Common myeloid progenitor, CD34-positive (primary cell): Measurements from ENCODE around the gene PPARD.
A peak's percentile ranks its signal among the peaks of the same experiment; 100 is the strongest.

ENCODE experiments used
- CTCF ChIA-PET: fragments of 350-600 bp; sonication (Branson Sonifier 250); formaldehyde crosslinking; loops from one replicate; lab custom pipeline; 2021; ENCODE audit warnings: antibody characterized with exemption; lab: Charles Lee
- POLR2A ChIA-PET: fragments of 350-600 bp; sonication (Branson Sonifier 250); formaldehyde crosslinking; loops from one replicate; lab custom pipeline; 2021; ENCODE audit warnings: antibody characterized with exemption; lab: Charles Lee
- DNase-seq, 3 donors: peaks; one replicate each; pipeline versions ENCODE4 v3.0.0 to v3.0.0-alpha.2; 2013
- H3K27ac ChIP-seq, 2 experiments: 1 replicate in 1 of 2; 2 replicates in 1 of 2; pipeline ENCODE4 v1.7.0; 2013; ENCODE audit warnings: inconsistent platforms in 2 of 2, low read length in 2 of 2, mild to moderate bottlenecking in 2 of 2, low read depth in 1 of 2, moderate library complexity in 1 of 2; ENCODE audit not compliant: severe bottlenecking in 2 of 2, insufficient read depth in 1 of 2, poor library complexity in 1 of 2
- H3K27me3 ChIP-seq, 5 experiments: replicated peaks in 2 of 5; 1 replicate in 3 of 5; 2 replicates in 2 of 5; pipeline versions ENCODE4 v1.6.1 to v1.7.0; 2013; ENCODE audit warnings: low read length in 4 of 5, mild to moderate bottlenecking in 2 of 5, moderate library complexity in 2 of 5, inconsistent platforms in 1 of 5; ENCODE audit not compliant: insufficient read depth in 5 of 5, control insufficient read depth in 4 of 5
- H3K36me3 ChIP-seq, 4 experiments: 1 replicate in 2 of 4; 2 replicates in 2 of 4; pipeline versions ENCODE4 v1.6.1 to v1.7.0; 2013; ENCODE audit warnings: low read length in 3 of 4, control low read depth in 1 of 4, mild to moderate bottlenecking in 1 of 4; ENCODE audit not compliant: control insufficient read depth in 4 of 4, insufficient read depth in 4 of 4
- H3K4me1 ChIP-seq, 4 experiments: 1 replicate in 3 of 4; 2 replicates in 1 of 4; pipeline versions ENCODE4 v1.6.1 to v1.7.1; 2013; ENCODE audit warnings: low read length in 3 of 4, mild to moderate bottlenecking in 3 of 4, control low read depth in 1 of 4, inconsistent platforms in 1 of 4, moderate library complexity in 1 of 4; ENCODE audit not compliant: control insufficient read depth in 4 of 4, insufficient read depth in 4 of 4; ENCODE audit errors: control extremely low read depth in 1 of 4
- H3K4me3 ChIP-seq, 7 experiments: 1 replicate in 4 of 7; 2 replicates in 3 of 7; pipeline versions ENCODE4 v1.5.1 to v1.7.0; 2013; ENCODE audit warnings: mild to moderate bottlenecking in 7 of 7, low read length in 6 of 7, moderate library complexity in 6 of 7, inconsistent platforms in 2 of 7, low read depth in 2 of 7, control low read depth in 1 of 7; ENCODE audit not compliant: insufficient read depth in 4 of 7, control insufficient read depth in 1 of 7; ENCODE audit errors: extremely low read depth in 1 of 7
- H3K9me3 ChIP-seq, 5 experiments: 1 replicate in 4 of 5; 2 replicates in 1 of 5; pipeline versions ENCODE4 v1.6.1 to v1.7.1; 2013; ENCODE audit warnings: low read length in 4 of 5, mild to moderate bottlenecking in 2 of 5, inconsistent platforms in 1 of 5, low read depth in 1 of 5, moderate library complexity in 1 of 5; ENCODE audit not compliant: control insufficient read depth in 4 of 5, insufficient read depth in 2 of 5; ENCODE audit errors: control extremely low read depth in 1 of 5
- WGBS: methylation state at CpG from one replicate; pipeline ENCODE4 v1.1.5; 2013; ENCODE audit not compliant: insufficient coverage; 5-methylcytosine and 5-hydroxymethylcytosine counted together

The PPARD gene

GRCh38 chr6:35457907-35458306 lies 115.5 kb downstream of the PPARD start:
- WGBS = 100% methylated on average over 2 of the region's 4 CpGs
- Histone ChIP-seq H3K27me3 (no peaks in the 10 kb centered on the region), H3K27ac (no peak overlapping the region), H3K4me3 (no peak overlapping the region), H3K9me3 (no peaks in the 10 kb centered on the region), H3K36me3 (peaks cover 8 to 40% (median 27%) of the 10 kb centered on the region in 4 experiments), H3K4me1 (peaks cover 6 to 18% (median 10%) of the 10 kb centered on the region in 4 experiments)
- CTCF ChIA-PET = interaction anchor here (0.9 to 3.0 kb wide), 5 partner anchors 9 to 130 kb away, joined by 3 to 10 read pairs (median 3); no protein-coding TSS in a partner anchor
- POLR2A ChIA-PET = no interaction called here
- no peak for DNase-seq

DNA sequence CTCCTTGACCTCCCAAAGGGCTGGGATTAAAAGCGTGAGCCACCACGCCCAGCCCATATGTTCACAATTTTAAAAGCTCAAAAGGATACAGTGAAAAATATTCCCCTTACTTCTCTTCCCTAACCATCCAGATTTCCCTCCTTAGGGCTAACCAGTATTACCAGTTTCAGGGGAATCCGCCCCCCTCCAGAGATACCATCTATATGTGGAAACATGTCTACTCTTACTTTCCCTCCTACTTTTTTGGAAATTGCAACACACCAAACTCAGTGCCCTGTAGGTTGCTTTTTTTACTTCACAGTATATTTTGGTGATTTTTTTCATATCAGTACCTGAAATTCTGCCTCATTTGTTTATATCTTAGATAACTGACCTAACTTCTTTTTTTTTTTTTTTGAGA lies 118.9 kb downstream of the PPARD start:
- peaks cover 4 to 46% (median 27%) of the 10 kb centered on the region in 4 experiments for H3K36me3 ChIP-seq
- H3K4me1 ChIP-seq = no peaks in the 10 kb centered on the region
- POLR2A ChIA-PET = no interaction called here

GRCh38 chr6:35463292-35463691 lies 120.9 kb downstream of the PPARD start:
- Histone ChIP-seq H3K9me3 (no peaks in the 10 kb centered on the region), H3K36me3 (peaks cover 2 to 32% (median 19%) of the 10 kb centered on the region in 4 experiments), H3K27ac (no peak overlapping the region), H3K4me3 (no peak overlapping the region), H3K27me3 (no peaks in the 10 kb centered on the region), H3K4me1 (peaks cover 0 to 7% (median 5%) of the 10 kb centered on the region in 4 experiments)
- ChIA-PET CTCF (interaction anchor here (0.7 to 5.2 kb wide), 4 partner anchors 9 to 166 kb away, joined by 3 to 30 read pairs (median 3); partner anchors contain the start of gene DEF6), POLR2A (no interaction called here)
- DNase-seq = no peak
- WGBS = 90% methylated on average over 2 of the region's 4 CpGs

More for the DNA sequence above, 118.9 kb downstream of the PPARD start:
- no peaks in the 10 kb centered on the region for H3K27me3 ChIP-seq
- no peaks in the 10 kb centered on the region for H3K9me3 ChIP-seq
- H3K4me3 ChIP-seq = no peak overlapping the region
- 100% methylated on average over 3 of the region's 3 CpGs for WGBS
- CTCF ChIA-PET = interaction anchor here (0.6 kb wide), 1 partner anchor 9 kb away, joined by 3 read pairs; the partner anchor contains the start of gene FANCE
- no peak overlapping the region for H3K27ac ChIP-seq
- no peak for DNase-seq

- no peaks in the 10 kb centered on the region for H3K9me3 ChIP-seq
- 100% methylated on average over 1 of the region's 1 CpG for WGBS
- H3K4me3 ChIP-seq = no peak overlapping the region
- H3K4me1 ChIP-seq = peaks cover 2 to 28% (median 22%) of the 10 kb centered on the region in 4 experiments
- H3K27ac ChIP-seq = no peak overlapping the region
- peaks cover 2 to 33% (median 18%) of the 10 kb centered on the region in 4 experiments for H3K36me3 ChIP-seq
- ChIA-PET CTCF (interaction anchor here (0.9 to 5.2 kb wide), 12 partner anchors 11 to 272 kb away, joined by 3 to 30 read pairs (median 4); partner anchors contain the start of genes DEF6, FANCE and PPARD), POLR2A (interaction anchor here (0.6 kb wide), 1 partner anchor 95 kb away, joined by 3 read pairs; no protein-coding TSS in a partner anchor)
- H3K27me3 ChIP-seq = no peaks in the 10 kb centered on the region
- no peak for DNase-seq
Measured at GRCh38 chr6:35465646-35466045, 123.3 kb downstream of the PPARD start.

- under 1% methylated on average over 79 of the region's 86 CpGs for WGBS
- Histone ChIP-seq H3K4me1 (peaks cover 2 to 39% (median 30%) of the 10 kb centered on the region in 4 experiments), H3K27me3 (no peaks in the 10 kb centered on the region), H3K36me3 (peaks cover 2 to 53% (median 26%) of the 10 kb centered on the region in 4 experiments), H3K4me3 (peak within 1 kb of the TSS; percentile 73 to 97 (median 90)), H3K27ac (peak within 1 kb of the TSS; percentile 88 to 94), H3K9me3 (no peaks in the 10 kb centered on the region)
- ChIA-PET POLR2A (interaction anchor here (1.4 to 1.8 kb wide), 2 partner anchors 112 to 126 kb away, joined by 4 read pairs; partner anchors contain the start of gene PPARD), CTCF (interaction anchor here (0.8 to 3.0 kb wide), 19 partner anchors 9 to 175 kb away, joined by 3 to 16 read pairs (median 4); partner anchors contain the start of gene DEF6)
- DNase-seq = peak; percentile 97 to 99 (median 97)
Measured at GRCh38 chr6:35468181-35468979, 126.0 kb downstream of the PPARD start, which contains the start of gene RPL10A. Gene RPL10A (plus strand): TSS chr6:35468401. CDS start chr6:35468435, 34 bp downstream.

- DNase-seq = no peak
- CTCF ChIA-PET = interaction anchor here (1.0 to 3.0 kb wide), 6 partner anchors 8 to 172 kb away, joined by 3 to 15 read pairs (median 5); partner anchors contain the start of gene DEF6
- 3% methylated on average over 35 of the region's 37 CpGs for WGBS
Measured at GRCh38 chr6:35468980-35469750, 126.8 kb downstream of the PPARD start.

More at GRCh38 chr6:35468980-35469750, 126.8 kb downstream of the PPARD start:
- Histone ChIP-seq H3K36me3 (peaks cover 2 to 53% (median 25%) of the 10 kb centered on the region in 4 experiments), H3K9me3 (no peaks in the 10 kb centered on the region), H3K4me1 (peaks cover 2 to 39% (median 30%) of the 10 kb centered on the region in 4 experiments), H3K27ac (peak overlapping the region; percentile 88 to 94), H3K27me3 (no peaks in the 10 kb centered on the region), H3K4me3 (peak overlapping the region; percentile 73 to 97 (median 90))
- POLR2A ChIA-PET = interaction anchor here (1.8 kb wide), 1 partner anchor 127 kb away, joined by 4 read pairs; the partner anchor contains the start of gene PPARD
